ENCODE data around the gene FOXL2NB.

- TF ChIP-seq CTCF (IDR thresholded peaks at IDR 0.05) = no peak
- no peak for TF ChIP-seq POLR2A (IDR thresholded peaks at IDR 0.05)
Measured at GRCh38 chr3:138898301-138898700, 48.7 kb upstream of the FOXL2NB start.
